OCI-LY7 (cell line): Measurements from ENCODE around the gene PRR30. TPM values are rescaled to one million over a fixed set of nuclear protein-coding genes. Genes with fewer than 3 reads are reported as not detected.

Experiments used
- BruUV-seq: library from RNA; stranded (reverse); fragments of 400-500 nt; replicated peaks from 2 replicates; lab custom pipeline; 2021; lab: Mats Ljungman, UMichigan
- CTCF ChIA-PET: fragments of 300-600 bp; sonication (Branson Sonifier 250); formaldehyde crosslinking; loops from one replicate; lab custom pipeline; 2022; ENCODE audit warnings: antibody characterized with exemption; ENCODE audit not compliant: unreplicated experiment; lab: Charles Lee
- POLR2A ChIA-PET: fragments of 300-600 bp; sonication (Branson Sonifier 250); formaldehyde crosslinking; loops from one replicate; lab custom pipeline; 2022; ENCODE audit warnings: antibody characterized with exemption; lab: Charles Lee
- DNase-seq: peaks from one replicate; pipeline ENCODE4 v3.0.0-alpha.2; 2015; ENCODE audit warnings: low spot score
- H2AFZ ChIP-seq: fragments of 200-600 bp; sonication (generic), shearing (Covaris generic); 2 replicates; pipeline ENCODE4 v1.6.1; 2014; ENCODE audit warnings: mild to moderate bottlenecking, antibody characterized with exemption, low read length, moderate library complexity
- H3K27ac ChIP-seq: fragments of 200-600 bp; sonication (generic); 2 replicates; pipeline ENCODE4 v1.5.1; 2014; ENCODE audit warnings: mixed run types, low read depth, mild to moderate bottlenecking, moderate library complexity, low read length, inconsistent platforms; ENCODE audit not compliant: poor library complexity, severe bottlenecking
- H3K36me3 ChIP-seq: fragments of 200-600 bp; sonication (generic); 2 replicates; pipeline ENCODE4 v1.6.1; 2014; ENCODE audit warnings: mild to moderate bottlenecking, antibody characterized with exemption, low read length, moderate library complexity, mixed read lengths; ENCODE audit not compliant: insufficient read depth
- H3K4me1 ChIP-seq: fragments of 200-600 bp; sonication (generic); 2 replicates; pipeline ENCODE4 v1.5.1; 2014; ENCODE audit warnings: mild to moderate bottlenecking, low read length; ENCODE audit not compliant: insufficient read depth, poor library complexity, severe bottlenecking
- H3K4me2 ChIP-seq: fragments of 200-600 bp; sonication (generic); 2 replicates; pipeline ENCODE4 v1.6.1; 2014; ENCODE audit warnings: mild to moderate bottlenecking, low read length
- H3K4me3 ChIP-seq: fragments of 200-600 bp; sonication (generic); 2 replicates; pipeline ENCODE4 v1.5.1; 2014; ENCODE audit warnings: mild to moderate bottlenecking, low read depth, low read length; ENCODE audit not compliant: poor library complexity, severe bottlenecking
- H3K79me2 ChIP-seq: fragments of 200-600 bp; sonication (generic); 2 replicates; pipeline ENCODE4 v1.6.1; 2016; ENCODE audit warnings: low read depth, mild to moderate bottlenecking, low read length, moderate library complexity, mixed read lengths; ENCODE audit not compliant: insufficient read depth
- H3K9me2 ChIP-seq: fragments of 200-600 bp; sonication (generic); 2 replicates; pipeline ENCODE4 v1.6.1; 2016; ENCODE audit warnings: mild to moderate bottlenecking, low read length, mixed read lengths; ENCODE audit not compliant: insufficient read depth
- H3K9me3 ChIP-seq: fragments of 200-600 bp; sonication (generic); 2 replicates; pipeline ENCODE4 v1.6.1; 2014; ENCODE audit warnings: mild to moderate bottlenecking, mixed run types, low read length, mixed read lengths
- H4K20me1 ChIP-seq: fragments of 200-600 bp; sonication (generic); 2 replicates; pipeline ENCODE4 v1.6.1; 2014; ENCODE audit warnings: mild to moderate bottlenecking, antibody characterized with exemption, low read length, moderate library complexity, mixed read lengths; ENCODE audit not compliant: insufficient read depth
- CTCF ChIP-seq: fragments of 200-600 bp; sonication (generic); conservative IDR thresholded peaks from 2 replicates; pipeline ENCODE4 v1.5.1; 2014; ENCODE audit warnings: mild to moderate bottlenecking, antibody characterized with exemption, low read length, moderate library complexity, mixed read lengths
- EZH2phosphoT487 ChIP-seq: fragments of 200-600 bp; sonication (generic); IDR thresholded peaks from 2 replicates; pipeline ENCODE4 v1.6.1; 2018; ENCODE audit warnings: low read depth, borderline replicate concordance, mild to moderate bottlenecking, mixed run types, antibody characterized with exemption, low read length, moderate library complexity, mixed read lengths
- intact Hi-C: fragments of 100-400 bp; cut with micrococcal nuclease; formaldehyde crosslinking; loops from one replicate; pipeline ENCODE4 v1.10.0; 2022; ENCODE audit not compliant: unreplicated experiment
- total RNA-seq, 2 experiments: library from RNA; depleted of rRNA in 1 of 2; stranded (reverse); fragments of >200 nt in 1 of 2; shearing (Covaris generic) in 1 of 2; gene quantifications; 2 replicates each; pipeline ENCODE4 v1.2.3, GENCODE V29; 2014 to 2022

Gene PRR30
- total RNA-seq, 2 experiments from 2014 or later: not detected

DNA sequence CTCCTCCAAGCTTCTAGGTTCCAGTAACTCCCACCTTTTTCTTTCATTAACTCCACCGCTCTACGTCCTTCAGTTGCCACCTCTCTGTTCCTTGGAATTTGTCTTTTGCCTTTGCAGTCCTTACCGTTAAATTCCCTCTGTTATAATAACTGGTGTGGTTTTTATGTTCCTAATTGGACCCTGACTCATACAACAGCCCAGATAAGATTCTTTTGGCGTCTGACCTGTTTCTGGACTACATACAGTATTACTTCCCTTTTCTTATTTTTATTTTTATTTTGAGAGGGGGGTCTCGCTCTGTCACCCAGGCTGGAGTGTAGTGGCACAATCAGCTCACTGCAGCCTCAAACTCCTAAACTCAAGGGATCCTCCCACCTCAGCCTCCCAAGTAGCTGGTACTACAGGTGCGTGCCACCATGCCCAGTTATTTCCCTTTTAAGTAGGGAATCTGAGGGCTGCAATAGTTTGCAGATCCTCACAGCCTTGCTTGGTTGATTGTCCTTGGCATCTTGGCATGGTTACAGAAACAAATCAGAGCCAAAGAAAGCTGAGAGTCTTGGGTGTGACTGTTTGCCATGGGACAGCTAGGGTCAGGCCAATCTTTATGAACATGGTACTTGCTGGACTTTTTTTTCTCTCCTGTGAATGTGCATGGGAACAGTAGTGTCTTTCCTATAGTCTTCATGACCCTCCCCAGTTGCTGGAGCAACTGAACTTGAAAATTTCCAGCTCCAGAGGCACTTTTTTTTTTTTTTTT lies 31.5 kb upstream of the PRR30 start:
- ChIA-PET POLR2A (interaction anchor here (0.6 to 1.2 kb wide), 5 partner anchors 16 to 91 kb away, joined by 3 to 6 read pairs (median 4); partner anchors contain the start of gene PREB), CTCF (interaction anchor here (0.7 to 1.2 kb wide), 3 partner anchors 21 to 68 kb away, joined by 3 to 5 read pairs (median 3); no protein-coding TSS in a partner anchor)
- Histone ChIP-seq H3K9me3 (peaks cover 5% of the 10 kb centered on the region; the same call in 1 of the 2 replicates), H4K20me1 (no peaks in the 10 kb centered on the region), H3K4me3 (peak overlapping the region; percentile 62), H3K27ac (peak overlapping the region; percentile 63), H3K4me2 (peak overlapping the region; percentile 80), H3K36me3 (peaks cover 4% of the 10 kb centered on the region; the same call in 1 of the 2 replicates), H3K79me2 (no peaks in the 10 kb centered on the region), H3K9me2 (no peaks in the 10 kb centered on the region), H2AFZ (peak overlapping the region; percentile 94), H3K4me1 (peaks cover 77% of the 10 kb centered on the region)
- TF ChIP-seq EZH2phosphoT487: no peak
- TF ChIP-seq CTCF: no peak
- BruUV-seq: no TSS peak
- DNase-seq: peak; percentile 23
- intact Hi-C loops: loop anchor here (1.0 to 5.0 kb wide), 2 partner anchors 21 to 122 kb away; no protein-coding TSS in a partner anchor

GRCh38 chr2:27164960-27165763 lies 26.0 kb upstream of the PRR30 start:
- peaks cover 9% of the 10 kb centered on the region; the same call in 1 of the 2 replicates for H3K36me3 ChIP-seq
- POLR2A ChIA-PET: interaction anchor here (0.6 to 1.4 kb wide), 7 partner anchors 12 to 1752 kb away, joined by 3 to 15 read pairs (median 3); no protein-coding TSS in a partner anchor
- DNase-seq: peak; percentile 64
- H3K4me2 ChIP-seq: peak overlapping the region; percentile 59
- peak overlapping the region; percentile 87 for H2AFZ ChIP-seq
- H3K4me3 ChIP-seq: peak overlapping the region; percentile 32
- CTCF ChIA-PET: interaction anchor here (1.1 kb wide), 1 partner anchor 12 kb away, joined by 3 read pairs; no protein-coding TSS in a partner anchor
- peaks cover 22% of the 10 kb centered on the region; the same call in 1 of the 2 replicates for H3K9me3 ChIP-seq
- H4K20me1 ChIP-seq: no peaks in the 10 kb centered on the region
- TF ChIP-seq CTCF (no peak), EZH2phosphoT487 (no peak)
- no peaks in the 10 kb centered on the region for H3K9me2 ChIP-seq
- peak overlapping the region; percentile 86 for H3K27ac ChIP-seq
- no peaks in the 10 kb centered on the region for H3K79me2 ChIP-seq
- no TSS peak for BruUV-seq
- peaks cover 71% of the 10 kb centered on the region for H3K4me1 ChIP-seq
- intact Hi-C loops: loop anchor here (2.0 kb wide), 1 partner anchor 30 kb away; the partner anchor contains the start of gene PREB
